ENCODE results near the gene DDC.

DNA sequence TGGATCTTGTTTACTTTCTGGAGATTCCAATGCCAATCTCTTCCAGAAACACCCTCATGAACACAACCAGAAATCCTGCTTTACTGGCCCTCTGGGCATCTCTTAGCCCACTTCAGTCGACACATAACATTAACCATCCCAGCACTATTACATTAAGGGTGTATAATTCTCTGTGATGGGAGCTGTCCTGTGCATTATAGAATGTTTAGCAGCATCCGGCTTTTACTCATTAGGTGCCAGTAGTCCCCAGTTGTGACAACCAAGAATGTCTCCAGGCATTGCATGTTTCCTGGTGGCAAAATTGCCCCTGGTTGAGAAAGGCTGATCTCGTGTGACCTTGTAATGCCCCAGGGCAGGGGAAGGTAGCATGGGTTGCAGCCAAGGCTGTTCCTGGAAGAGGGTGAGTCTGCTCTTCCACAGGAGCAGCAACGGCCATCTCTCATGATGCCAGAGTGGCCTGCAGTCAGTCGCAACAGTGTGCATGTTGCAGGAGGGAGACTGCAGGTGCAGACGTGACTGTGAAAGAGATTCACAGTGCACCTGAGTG, 2.6 kb upstream of the DDC start:
- TF ChIP-seq EP300 (IDR thresholded peaks at IDR 0.05; ENCODE audit: borderline replicate concordance): no peak
- TF ChIP-seq YY1 (IDR thresholded peaks at IDR 0.05; ENCODE audit: low read depth): no peak
- TF ChIP-seq, protein P1, sequence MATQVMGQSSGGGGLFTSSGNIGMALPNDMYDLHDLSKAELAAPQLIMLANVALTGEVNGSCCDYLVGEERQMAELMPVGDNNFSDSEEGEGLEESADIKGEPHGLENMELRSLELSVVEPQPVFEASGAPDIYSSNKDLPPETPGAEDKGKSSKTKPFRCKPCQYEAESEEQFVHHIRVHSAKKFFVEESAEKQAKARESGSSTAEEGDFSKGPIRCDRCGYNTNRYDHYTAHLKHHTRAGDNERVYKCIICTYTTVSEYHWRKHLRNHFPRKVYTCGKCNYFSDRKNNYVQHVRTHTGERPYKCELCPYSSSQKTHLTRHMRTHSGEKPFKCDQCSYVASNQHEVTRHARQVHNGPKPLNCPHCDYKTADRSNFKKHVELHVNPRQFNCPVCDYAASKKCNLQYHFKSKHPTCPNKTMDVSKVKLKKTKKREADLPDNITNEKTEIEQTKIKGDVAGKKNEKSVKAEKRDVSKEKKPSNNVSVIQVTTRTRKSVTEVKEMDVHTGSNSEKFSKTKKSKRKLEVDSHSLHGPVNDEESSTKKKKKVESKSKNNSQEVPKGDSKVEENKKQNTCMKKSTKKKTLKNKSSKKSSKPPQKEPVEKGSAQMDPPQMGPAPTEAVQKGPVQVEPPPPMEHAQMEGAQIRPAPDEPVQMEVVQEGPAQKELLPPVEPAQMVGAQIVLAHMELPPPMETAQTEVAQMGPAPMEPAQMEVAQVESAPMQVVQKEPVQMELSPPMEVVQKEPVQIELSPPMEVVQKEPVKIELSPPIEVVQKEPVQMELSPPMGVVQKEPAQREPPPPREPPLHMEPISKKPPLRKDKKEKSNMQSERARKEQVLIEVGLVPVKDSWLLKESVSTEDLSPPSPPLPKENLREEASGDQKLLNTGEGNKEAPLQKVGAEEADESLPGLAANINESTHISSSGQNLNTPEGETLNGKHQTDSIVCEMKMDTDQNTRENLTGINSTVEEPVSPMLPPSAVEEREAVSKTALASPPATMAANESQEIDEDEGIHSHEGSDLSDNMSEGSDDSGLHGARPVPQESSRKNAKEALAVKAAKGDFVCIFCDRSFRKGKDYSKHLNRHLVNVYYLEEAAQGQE (IDR thresholded peaks at IDR 0.05; ENCODE audit: low read depth): no peak
- TF ChIP-seq CEBPB (IDR thresholded peaks at IDR 0.05): no peak
- no peak for TF ChIP-seq RAD21 (IDR thresholded peaks at IDR 0.05; ENCODE audit: low read depth)
- TF ChIP-seq TAF1 (IDR thresholded peaks at IDR 0.05; ENCODE audit: low read depth): no peak
